GM12878 (cell line): ENCODE data around the gene PDE7B. TPM values are rescaled to one million over a fixed set of nuclear protein-coding genes. Genes with fewer than 3 reads are reported as not detected.

Experiments
- ATAC-seq: fragments of 200-7000 bp; cut with Tn5 transposase; 3 replicates; pipeline ENCODE4 v1.9.1; 2020; ENCODE audit warnings: mild to moderate bottlenecking, moderate library complexity
- BruUV-seq: library from RNA; stranded (reverse); fragments of 400-500 nt; replicated peaks from 2 replicates; lab custom pipeline; 2021; lab: Mats Ljungman, UMichigan
- CTCF ChIA-PET: fragments of 300-600 bp; sonication (Branson Sonifier 250); formaldehyde crosslinking; extraction: SDS; loops from one replicate; lab custom pipeline; 2021; ENCODE audit warnings: inconsistent platforms; lab: Yijun Ruan, JAX
- POLR2A ChIA-PET: fragments of 350-600 bp; formaldehyde crosslinking; extraction: SDS; loops from one replicate; lab custom pipeline; 2021; ENCODE audit warnings: inconsistent platforms; lab: Charles Lee
- RAD21 ChIA-PET: fragments of 300-600 bp; sonication (Branson Sonifier 250); formaldehyde crosslinking; loops from one replicate; lab custom pipeline; 2023; ENCODE audit warnings: antibody characterized with exemption; ENCODE audit not compliant: unreplicated experiment; lab: Charles Lee
- SMC1A ChIA-PET: fragments of 300-600 bp; sonication (Branson Sonifier 250); formaldehyde crosslinking; loops from one replicate; lab custom pipeline; 2023; ENCODE audit not compliant: unreplicated experiment, uncharacterized antibody; lab: Charles Lee
- DNase-seq: peaks from one replicate; pipeline ENCODE4 v3.0.0-alpha.2; 2011; ENCODE audit warnings: low read depth, low spot score
- FAIRE-seq: peaks from 3 replicates; lab custom pipeline; 2011; peaks lifted over from hg19 to GRCh38; lab: Jason Lieb, UNC
- H2AFZ ChIP-seq: 2 replicates; pipeline ENCODE4 v1.6.0; 2011; ENCODE audit warnings: low read depth, low read length, control low read depth; ENCODE audit not compliant: control insufficient read depth
- H3K27ac ChIP-seq: 2 replicates; pipeline ENCODE4 v1.5.1; 2011; ENCODE audit warnings: control low read depth; ENCODE audit not compliant: control insufficient read depth, insufficient read depth
- H3K27me3 ChIP-seq, 2 experiments: replicated peaks in 1 of 2; 2 replicates each; pipeline versions ENCODE4 v1.6.0 to v1.6.1; 2011; ENCODE audit warnings: low read length in 1 of 2; ENCODE audit not compliant: control insufficient read depth in 2 of 2, insufficient read depth in 2 of 2
- H3K36me3 ChIP-seq, 2 experiments: 2 replicates each; pipeline ENCODE4 v1.5.1; 2011; ENCODE audit warnings: low read length in 1 of 2; ENCODE audit not compliant: control insufficient read depth in 2 of 2, insufficient read depth in 2 of 2
- H3K4me1 ChIP-seq: 2 replicates; pipeline ENCODE4 v1.6.1; 2011; ENCODE audit warnings: mild to moderate bottlenecking, low read length, moderate library complexity, mixed read lengths; ENCODE audit not compliant: control insufficient read depth, insufficient read depth
- H3K4me2 ChIP-seq: 2 replicates; pipeline ENCODE4 v1.6.0; 2011; ENCODE audit warnings: control low read depth; ENCODE audit not compliant: control insufficient read depth, insufficient read depth
- H3K4me3 ChIP-seq: fragments of 200-600 bp; sonication (generic); 2 replicates; pipeline ENCODE4 v1.5.1; 2016
- H3K79me2 ChIP-seq: 2 replicates; pipeline ENCODE4 v1.6.0; 2011; ENCODE audit warnings: low read length; ENCODE audit not compliant: control insufficient read depth, insufficient read depth
- H3K9ac ChIP-seq: 2 replicates; pipeline ENCODE4 v1.8.0; 2011; ENCODE audit warnings: low read length, control low read depth, mixed read lengths; ENCODE audit not compliant: control insufficient read depth, insufficient read depth
- H3K9me3 ChIP-seq: replicated peaks from 3 replicates; pipeline ENCODE4 v1.5.1; 2011; ENCODE audit warnings: mild to moderate bottlenecking, low read length; ENCODE audit not compliant: control insufficient read depth, insufficient read depth
- H4K20me1 ChIP-seq: 2 replicates; pipeline ENCODE4 v1.6.0; 2011; ENCODE audit not compliant: control insufficient read depth, insufficient read depth
- CREB1 ChIP-seq: IDR thresholded peaks from 2 replicates; pipeline ENCODE4 v1.6.1; 2012; ENCODE audit warnings: low read depth, mild to moderate bottlenecking, inconsistent platforms
- EZH2 ChIP-seq: IDR thresholded peaks from 2 replicates; pipeline ENCODE4 v1.6.1; 2012; ENCODE audit warnings: low read depth, mild to moderate bottlenecking, control low read depth, inconsistent platforms, low read length, borderline replicate concordance; ENCODE audit not compliant: control insufficient read depth
- KAT2A ChIP-seq: conservative IDR thresholded peaks from 2 replicates; pipeline ENCODE4 v1.6.1; 2011; ENCODE audit warnings: low read depth, low read length; ENCODE audit not compliant: control insufficient read depth
- MEF2A ChIP-seq: IDR thresholded peaks from 2 replicates; pipeline ENCODE4 v1.6.1; 2011; ENCODE audit warnings: low read depth, mild to moderate bottlenecking, low read length, moderate library complexity; ENCODE audit not compliant: insufficient read depth
- MTA3 ChIP-seq: IDR thresholded peaks from 2 replicates; pipeline ENCODE4 v1.6.1; 2012; ENCODE audit warnings: low read length, inconsistent platforms, borderline replicate concordance
- PML ChIP-seq: IDR thresholded peaks from 2 replicates; pipeline ENCODE4 v1.6.1; 2012; ENCODE audit warnings: low read length, inconsistent platforms
- POLR2A ChIP-seq: IDR thresholded peaks from 2 replicates; pipeline ENCODE4 v1.6.1; 2011; ENCODE audit warnings: low read depth, mild to moderate bottlenecking, low read length
- RFX5 ChIP-seq: IDR thresholded peaks from 2 replicates; pipeline ENCODE4 v1.6.1; 2011; ENCODE audit warnings: low read depth, low read length, improper control_type of control experiment
- SIN3A ChIP-seq: IDR thresholded peaks from 2 replicates; pipeline ENCODE4 v1.6.1; 2012; ENCODE audit warnings: low read depth, low read length, improper control_type of control experiment
- SMAD1 ChIP-seq: fragments of 450-650 bp; IDR thresholded peaks from 2 replicates; pipeline ENCODE4 v1.6.1; 2018; ENCODE audit warnings: mild to moderate bottlenecking, low read depth; ENCODE audit not compliant: partially characterized antibody
- YY1 ChIP-seq: IDR thresholded peaks from 2 replicates; pipeline ENCODE4 v1.6.1; 2011; ENCODE audit warnings: low read depth, mild to moderate bottlenecking, low read length
- ZNF274 ChIP-seq: IDR thresholded peaks from one replicate; pipeline ENCODE4 v1.8.0; 2011; ENCODE audit not compliant: insufficient read length, insufficient read depth
- WGBS: methylation state at CpG from one replicate; pipeline ENCODE4 v1.1.6; 2016; ENCODE audit warnings: low lambda C conversion rate; ENCODE audit not compliant: insufficient replicate concordance, insufficient coverage; ENCODE audit errors: missing lambda C conversion rate; 5-methylcytosine and 5-hydroxymethylcytosine counted together
- in situ Hi-C: fragments of 300-500 bp; cut with MboI; formaldehyde crosslinking; loops from 9 replicates; pipeline ENCODE4 v1.14.3; 2018; ENCODE audit warnings: mixed read lengths
- intact Hi-C: fragments of 100-400 bp; cut with micrococcal nuclease; formaldehyde crosslinking; loops from one replicate; pipeline ENCODE4 v1.14.2; 2022; ENCODE audit not compliant: unreplicated experiment
- polyA plus RNA-seq, 11 experiments: library from polyadenylated mRNA; depleted of rRNA in 4 of 11; unstranded in 6 of 11; stranded (reverse) in 5 of 11; fragments of >200 nt; fragmentation: Nextera tagmentation in 4 of 11; fragmentation: Illumina TruSeq in 1 of 11; extraction: Ambion mirVana in 4 of 11; extraction: Trizol in 1 of 11; gene quantifications; 1 replicate in 1 of 11; 2 replicates in 10 of 11; pipeline versions ENCODE4 v1.2.1 to v1.2.3, GENCODE V29; 2011 to 2016; ENCODE audit warnings: inconsistent platforms in 2 of 11, missing spikeins in 2 of 11, low read depth in 1 of 11
- total RNA-seq, 4 experiments: library from RNA; depleted of rRNA in 3 of 4; stranded (reverse); fragments of >200 nt in 3 of 4; fragmentation: Illumina TruSeq in 1 of 4; extraction: Trizol in 1 of 4; gene quantifications; 2 replicates each; pipeline versions ENCODE4 v1.2.1 to v1.2.3, GENCODE V29; 2013 to 2021
- TF ChIP-seq, protein P1 (sequence below): IDR thresholded peaks from 2 replicates; pipeline ENCODE4 v1.6.1; 2011; ENCODE audit warnings: mild to moderate bottlenecking, low read depth, low read length, moderate library complexity; ENCODE audit not compliant: insufficient replicate concordance
- TF ChIP-seq, protein P2 (sequence below): fragments of 450-650 bp; IDR thresholded peaks from 2 replicates; pipeline ENCODE4 v1.6.1; 2014; ENCODE audit warnings: mild to moderate bottlenecking
- TF ChIP-seq, protein P3 (sequence below): IDR thresholded peaks from 2 replicates; pipeline ENCODE4 v1.6.1; 2012; ENCODE audit warnings: low read depth, low read length, improper control_type of control experiment
- TF ChIP-seq, protein P4 (sequence below): IDR thresholded peaks from 2 replicates; pipeline ENCODE4 v1.6.1; 2011; ENCODE audit warnings: borderline replicate concordance, low read depth, mild to moderate bottlenecking, moderate library complexity, low read length; ENCODE audit not compliant: insufficient read depth, poor library complexity, severe bottlenecking

PDE7B gene
- total and polyA plus RNA-seq, 10 of the 15 experiments (the other 5 are each of a cell fraction or from before 2014, with no cell fraction given): not detected

DNA sequence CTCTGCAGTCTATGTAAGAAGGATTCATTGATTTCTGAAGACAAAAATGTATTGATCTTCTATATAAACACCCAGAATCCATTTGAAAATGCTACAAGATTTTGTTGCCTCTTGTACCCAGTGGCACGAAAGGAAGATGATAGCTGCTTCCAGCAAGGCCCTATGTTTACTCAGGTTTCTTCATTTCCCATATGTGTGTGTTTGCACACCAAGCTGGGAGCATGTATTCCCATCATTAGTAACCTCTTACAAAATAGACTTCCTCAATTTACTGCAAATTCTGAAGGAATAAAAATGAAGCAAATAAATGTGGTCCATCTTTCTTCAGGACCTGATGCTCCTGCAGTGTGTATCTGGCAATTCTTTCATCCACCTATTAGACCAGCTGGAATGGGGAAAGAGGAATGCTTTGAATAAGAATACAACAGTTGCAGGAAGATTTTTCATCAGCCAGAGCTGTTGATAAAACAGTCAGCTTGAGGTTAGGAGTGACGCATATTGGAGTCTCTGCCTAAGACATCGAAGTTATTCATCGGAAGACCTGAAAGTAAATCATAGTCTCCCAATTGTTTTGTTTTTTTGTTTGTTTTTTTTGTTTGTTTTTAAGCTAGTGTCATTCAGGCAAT lies 132.3 kb downstream of the PDE7B start:
- WGBS: 51% methylated on average over 4 of the region's 4 CpGs

More for the DNA sequence above, 132.3 kb downstream of the PDE7B start:
- Histone ChIP-seq H2AFZ (no peak overlapping the region), H3K27ac (no peak overlapping the region), H3K4me1 (no peaks in the 10 kb centered on the region), H3K27me3 (no peaks in the 10 kb centered on the region), H3K79me2 (no peaks in the 10 kb centered on the region), H3K9ac (no peak overlapping the region), H3K36me3 (no peaks in the 10 kb centered on the region), H4K20me1 (no peaks in the 10 kb centered on the region), H3K4me3 (no peak overlapping the region), H3K9me3 (no peaks in the 10 kb centered on the region), H3K4me2 (no peak overlapping the region)
- TF ChIP-seq SIN3A (no peak), MEF2A (no peak), CREB1 (no peak), PML (no peak), MTA3 (no peak), SMAD1 (no peak), POLR2A (no peak), YY1 (no peak), KAT2A (no peak), EZH2 (no peak), RFX5 (no peak), ZNF274 (no peak)
- TF ChIP-seq, protein P1, sequence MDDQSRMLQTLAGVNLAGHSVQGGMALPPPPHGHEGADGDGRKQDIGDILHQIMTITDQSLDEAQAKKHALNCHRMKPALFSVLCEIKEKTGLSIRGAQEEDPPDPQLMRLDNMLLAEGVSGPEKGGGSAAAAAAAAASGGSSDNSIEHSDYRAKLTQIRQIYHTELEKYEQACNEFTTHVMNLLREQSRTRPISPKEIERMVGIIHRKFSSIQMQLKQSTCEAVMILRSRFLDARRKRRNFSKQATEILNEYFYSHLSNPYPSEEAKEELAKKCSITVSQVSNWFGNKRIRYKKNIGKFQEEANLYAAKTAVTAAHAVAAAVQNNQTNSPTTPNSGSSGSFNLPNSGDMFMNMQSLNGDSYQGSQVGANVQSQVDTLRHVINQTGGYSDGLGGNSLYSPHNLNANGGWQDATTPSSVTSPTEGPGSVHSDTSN: no peak
- TF ChIP-seq, protein P2, sequence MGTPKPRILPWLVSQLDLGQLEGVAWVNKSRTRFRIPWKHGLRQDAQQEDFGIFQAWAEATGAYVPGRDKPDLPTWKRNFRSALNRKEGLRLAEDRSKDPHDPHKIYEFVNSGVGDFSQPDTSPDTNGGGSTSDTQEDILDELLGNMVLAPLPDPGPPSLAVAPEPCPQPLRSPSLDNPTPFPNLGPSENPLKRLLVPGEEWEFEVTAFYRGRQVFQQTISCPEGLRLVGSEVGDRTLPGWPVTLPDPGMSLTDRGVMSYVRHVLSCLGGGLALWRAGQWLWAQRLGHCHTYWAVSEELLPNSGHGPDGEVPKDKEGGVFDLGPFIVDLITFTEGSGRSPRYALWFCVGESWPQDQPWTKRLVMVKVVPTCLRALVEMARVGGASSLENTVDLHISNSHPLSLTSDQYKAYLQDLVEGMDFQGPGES: no peak
- TF ChIP-seq, protein P3, sequence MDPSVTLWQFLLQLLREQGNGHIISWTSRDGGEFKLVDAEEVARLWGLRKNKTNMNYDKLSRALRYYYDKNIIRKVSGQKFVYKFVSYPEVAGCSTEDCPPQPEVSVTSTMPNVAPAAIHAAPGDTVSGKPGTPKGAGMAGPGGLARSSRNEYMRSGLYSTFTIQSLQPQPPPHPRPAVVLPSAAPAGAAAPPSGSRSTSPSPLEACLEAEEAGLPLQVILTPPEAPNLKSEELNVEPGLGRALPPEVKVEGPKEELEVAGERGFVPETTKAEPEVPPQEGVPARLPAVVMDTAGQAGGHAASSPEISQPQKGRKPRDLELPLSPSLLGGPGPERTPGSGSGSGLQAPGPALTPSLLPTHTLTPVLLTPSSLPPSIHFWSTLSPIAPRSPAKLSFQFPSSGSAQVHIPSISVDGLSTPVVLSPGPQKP: no peak
- TF ChIP-seq, protein P4, sequence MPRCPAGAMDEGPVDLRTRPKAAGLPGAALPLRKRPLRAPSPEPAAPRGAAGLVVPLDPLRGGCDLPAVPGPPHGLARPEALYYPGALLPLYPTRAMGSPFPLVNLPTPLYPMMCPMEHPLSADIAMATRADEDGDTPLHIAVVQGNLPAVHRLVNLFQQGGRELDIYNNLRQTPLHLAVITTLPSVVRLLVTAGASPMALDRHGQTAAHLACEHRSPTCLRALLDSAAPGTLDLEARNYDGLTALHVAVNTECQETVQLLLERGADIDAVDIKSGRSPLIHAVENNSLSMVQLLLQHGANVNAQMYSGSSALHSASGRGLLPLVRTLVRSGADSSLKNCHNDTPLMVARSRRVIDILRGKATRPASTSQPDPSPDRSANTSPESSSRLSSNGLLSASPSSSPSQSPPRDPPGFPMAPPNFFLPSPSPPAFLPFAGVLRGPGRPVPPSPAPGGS: no peak
- ChIA-PET SMC1A (no interaction called here), CTCF (no interaction called here), POLR2A (no interaction called here), RAD21 (no interaction called here)
- FAIRE-seq: no peak
- in situ Hi-C loops: no loop called here
- no TSS peak for BruUV-seq
- intact Hi-C loops: no loop called here
- DNase-seq: no peak
- ATAC-seq: no peak
